ENCODE data around the gene PROCA1.

DNA sequence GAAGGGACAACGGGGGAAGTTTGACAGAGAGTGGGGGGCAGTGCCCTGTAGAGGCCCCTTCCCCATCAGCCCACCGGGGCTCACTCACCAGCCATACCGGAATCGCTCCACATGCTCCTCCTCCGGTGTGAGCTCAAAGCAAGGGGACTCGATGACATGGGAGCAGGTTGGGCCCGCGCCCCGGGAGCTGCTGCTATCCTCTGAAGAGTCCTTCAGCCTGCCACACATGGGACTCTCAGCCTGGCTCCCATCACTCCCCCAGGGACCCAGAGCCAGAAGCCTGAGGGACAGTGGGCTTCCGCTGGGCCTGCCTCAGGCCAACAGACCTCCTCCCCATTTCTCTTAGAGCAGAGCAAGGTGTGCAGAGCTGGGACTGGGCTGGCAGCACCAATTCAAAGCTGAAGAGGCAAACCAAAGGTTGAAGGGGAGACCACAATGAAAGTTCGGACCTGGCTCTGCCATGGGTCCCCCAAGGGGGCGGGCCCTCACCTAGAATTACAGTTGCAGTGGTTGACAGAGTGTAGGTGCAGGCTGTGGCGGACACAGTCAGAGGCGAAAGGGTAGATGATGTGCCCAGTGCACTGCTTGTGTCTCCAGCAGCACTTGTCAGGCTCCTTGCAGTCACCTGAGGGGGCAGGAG lies 7.3 kb downstream of the PROCA1 start:
- TF ChIP-seq, protein P1, sequence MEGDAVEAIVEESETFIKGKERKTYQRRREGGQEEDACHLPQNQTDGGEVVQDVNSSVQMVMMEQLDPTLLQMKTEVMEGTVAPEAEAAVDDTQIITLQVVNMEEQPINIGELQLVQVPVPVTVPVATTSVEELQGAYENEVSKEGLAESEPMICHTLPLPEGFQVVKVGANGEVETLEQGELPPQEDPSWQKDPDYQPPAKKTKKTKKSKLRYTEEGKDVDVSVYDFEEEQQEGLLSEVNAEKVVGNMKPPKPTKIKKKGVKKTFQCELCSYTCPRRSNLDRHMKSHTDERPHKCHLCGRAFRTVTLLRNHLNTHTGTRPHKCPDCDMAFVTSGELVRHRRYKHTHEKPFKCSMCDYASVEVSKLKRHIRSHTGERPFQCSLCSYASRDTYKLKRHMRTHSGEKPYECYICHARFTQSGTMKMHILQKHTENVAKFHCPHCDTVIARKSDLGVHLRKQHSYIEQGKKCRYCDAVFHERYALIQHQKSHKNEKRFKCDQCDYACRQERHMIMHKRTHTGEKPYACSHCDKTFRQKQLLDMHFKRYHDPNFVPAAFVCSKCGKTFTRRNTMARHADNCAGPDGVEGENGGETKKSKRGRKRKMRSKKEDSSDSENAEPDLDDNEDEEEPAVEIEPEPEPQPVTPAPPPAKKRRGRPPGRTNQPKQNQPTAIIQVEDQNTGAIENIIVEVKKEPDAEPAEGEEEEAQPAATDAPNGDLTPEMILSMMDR (IDR thresholded peaks at IDR 0.05), result no peak
- no peak for TF ChIP-seq POLR2A (IDR thresholded peaks at IDR 0.05)
- no peak for TF ChIP-seq EP300 (IDR thresholded peaks at IDR 0.05)

Data from ovary (tissue), 3 donors.